NB4 (cell line): ENCODE measurements around the gene SMTN.

ENCODE experiments used
- MYC ChIP-seq: IDR thresholded peaks from 2 replicates; pipeline ENCODE4 v1.6.1; 2011; ENCODE audit warnings: low read depth, low read length
- POLR2A ChIP-seq: IDR thresholded peaks from 2 replicates; pipeline ENCODE4 v1.6.1; 2011; ENCODE audit warnings: mild to moderate bottlenecking; ENCODE audit not compliant: insufficient read length; ENCODE audit errors: extremely low read depth
- TF ChIP-seq, protein P1 (sequence below): IDR thresholded peaks from one replicate; pipeline ENCODE4 v1.5.1; 2012; ENCODE audit warnings: low read depth, low read length
- TF ChIP-seq, protein P2 (sequence below): IDR thresholded peaks from 2 replicates; pipeline ENCODE4 v1.6.1; 2011; ENCODE audit warnings: low read depth, low read length

DNA sequence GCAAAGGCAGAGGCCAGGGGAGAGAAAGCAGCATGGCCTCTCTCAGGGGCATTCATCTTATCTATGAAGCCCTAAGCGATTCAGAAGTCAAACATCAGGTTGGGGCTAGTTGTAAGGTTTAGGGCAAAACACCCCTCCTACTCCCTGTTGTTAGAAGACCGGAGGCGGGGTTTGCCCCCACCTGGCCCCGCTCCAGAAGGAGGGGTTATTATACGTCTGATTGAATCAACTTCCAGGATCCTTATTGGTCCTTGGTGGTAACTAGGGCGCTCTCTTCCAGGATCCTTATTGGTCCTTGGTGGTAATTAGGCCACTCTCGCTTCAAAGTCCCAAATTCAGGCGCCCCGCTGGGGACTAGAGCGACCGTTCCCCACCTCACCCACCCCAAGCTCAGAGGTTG, 12.1 kb upstream of the SMTN start:
- no peak for TF ChIP-seq POLR2A
- TF ChIP-seq, protein P1, sequence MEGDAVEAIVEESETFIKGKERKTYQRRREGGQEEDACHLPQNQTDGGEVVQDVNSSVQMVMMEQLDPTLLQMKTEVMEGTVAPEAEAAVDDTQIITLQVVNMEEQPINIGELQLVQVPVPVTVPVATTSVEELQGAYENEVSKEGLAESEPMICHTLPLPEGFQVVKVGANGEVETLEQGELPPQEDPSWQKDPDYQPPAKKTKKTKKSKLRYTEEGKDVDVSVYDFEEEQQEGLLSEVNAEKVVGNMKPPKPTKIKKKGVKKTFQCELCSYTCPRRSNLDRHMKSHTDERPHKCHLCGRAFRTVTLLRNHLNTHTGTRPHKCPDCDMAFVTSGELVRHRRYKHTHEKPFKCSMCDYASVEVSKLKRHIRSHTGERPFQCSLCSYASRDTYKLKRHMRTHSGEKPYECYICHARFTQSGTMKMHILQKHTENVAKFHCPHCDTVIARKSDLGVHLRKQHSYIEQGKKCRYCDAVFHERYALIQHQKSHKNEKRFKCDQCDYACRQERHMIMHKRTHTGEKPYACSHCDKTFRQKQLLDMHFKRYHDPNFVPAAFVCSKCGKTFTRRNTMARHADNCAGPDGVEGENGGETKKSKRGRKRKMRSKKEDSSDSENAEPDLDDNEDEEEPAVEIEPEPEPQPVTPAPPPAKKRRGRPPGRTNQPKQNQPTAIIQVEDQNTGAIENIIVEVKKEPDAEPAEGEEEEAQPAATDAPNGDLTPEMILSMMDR, result no peak
- TF ChIP-seq, protein P2, sequence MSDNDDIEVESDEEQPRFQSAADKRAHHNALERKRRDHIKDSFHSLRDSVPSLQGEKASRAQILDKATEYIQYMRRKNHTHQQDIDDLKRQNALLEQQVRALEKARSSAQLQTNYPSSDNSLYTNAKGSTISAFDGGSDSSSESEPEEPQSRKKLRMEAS, result no peak
- no peak for TF ChIP-seq MYC
